GOT3 (cell line): ENCODE data around the gene ZNF586.
"Not testable (repeated sequence)": the region's sequence is repeated elsewhere in the genome, so short reads cannot be mapped to it uniquely, and the experiment has no call there.

Source experiments
- DNase-seq: peaks from one replicate; lab custom pipeline; 2025; ENCODE audit warnings: mixed read lengths; lab: John Stamatoyannopoulos, UW

The ZNF586 gene

DNA sequence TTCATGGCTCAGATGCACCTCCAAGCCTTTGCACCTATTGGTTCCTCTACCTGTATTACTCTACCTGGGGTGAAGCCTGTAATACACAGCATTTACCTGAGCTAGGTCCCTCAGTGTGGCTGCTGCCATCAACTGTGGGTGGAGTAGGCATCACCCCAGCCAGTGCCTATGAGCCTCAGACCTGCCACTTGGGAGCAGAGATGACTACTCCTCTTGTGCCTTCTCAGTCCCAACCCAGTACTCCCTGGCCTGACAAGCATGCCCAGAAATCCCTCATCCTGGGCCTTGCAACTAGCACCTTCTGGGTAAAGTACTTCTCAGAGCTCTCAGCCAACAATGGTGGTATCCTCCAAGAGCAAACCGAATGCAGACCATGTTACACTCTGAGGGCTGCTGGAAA, 27.1 kb downstream of the ZNF586 start:
- not testable (repeated sequence) for DNase-seq

DNA sequence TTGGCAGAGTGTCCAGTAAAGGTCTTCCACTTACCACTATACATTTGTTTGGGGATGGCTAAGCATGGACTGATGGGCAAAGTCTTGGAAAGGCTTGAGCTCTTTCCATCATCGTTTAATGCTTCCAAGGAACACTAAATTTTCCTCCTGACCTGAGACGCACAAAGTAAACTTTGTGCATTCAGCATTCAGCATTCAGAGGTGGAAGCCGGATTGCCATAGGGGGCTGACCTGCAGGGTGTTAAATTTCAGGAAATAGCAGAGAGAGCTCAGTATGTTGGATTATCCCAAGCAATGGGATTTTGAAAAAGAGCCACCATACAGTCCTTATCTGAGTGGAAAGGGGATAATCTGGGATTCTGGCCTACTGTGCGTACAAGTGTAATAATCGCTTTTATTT, 31.2 kb downstream of the ZNF586 start:
- DNase-seq = no peak

DNA sequence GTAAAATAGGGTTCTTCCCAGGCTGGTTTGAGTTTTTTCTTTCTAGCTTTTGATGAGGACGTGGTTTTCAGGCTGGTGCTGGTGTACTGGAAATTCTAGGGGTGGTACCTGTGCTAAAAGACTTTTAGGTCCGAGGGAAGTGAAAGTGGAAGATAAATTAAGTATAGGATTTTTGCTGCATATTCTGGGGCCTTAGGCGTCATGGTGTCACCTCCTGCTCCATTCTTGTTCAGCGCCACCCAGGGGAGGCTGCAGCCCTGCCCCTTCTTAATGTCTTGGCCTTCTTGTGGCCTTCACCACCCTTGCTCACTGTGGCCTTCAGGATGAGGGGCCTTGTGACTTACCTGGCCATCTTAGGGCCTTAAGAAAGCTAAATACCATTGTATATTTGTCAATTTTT, 32.8 kb downstream of the ZNF586 start:
- DNase-seq = no peak

DNA sequence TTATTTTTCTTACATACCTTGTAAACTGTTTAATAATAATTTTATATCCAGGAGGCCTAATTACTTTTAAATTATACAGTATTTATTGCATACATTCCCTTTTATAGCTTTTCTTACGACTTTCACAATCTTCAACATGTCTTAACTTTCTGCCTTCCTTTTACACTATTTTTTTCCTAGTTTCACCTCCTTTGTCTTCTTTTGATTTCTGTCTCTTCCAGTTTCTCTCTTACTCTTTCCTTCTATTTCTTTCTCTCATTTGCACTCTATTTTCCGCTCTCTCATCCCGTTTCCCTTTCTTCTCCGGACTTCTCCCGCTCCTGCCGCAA, 33.8 kb downstream of the ZNF586 start:
- DNase-seq = no peak

DNA sequence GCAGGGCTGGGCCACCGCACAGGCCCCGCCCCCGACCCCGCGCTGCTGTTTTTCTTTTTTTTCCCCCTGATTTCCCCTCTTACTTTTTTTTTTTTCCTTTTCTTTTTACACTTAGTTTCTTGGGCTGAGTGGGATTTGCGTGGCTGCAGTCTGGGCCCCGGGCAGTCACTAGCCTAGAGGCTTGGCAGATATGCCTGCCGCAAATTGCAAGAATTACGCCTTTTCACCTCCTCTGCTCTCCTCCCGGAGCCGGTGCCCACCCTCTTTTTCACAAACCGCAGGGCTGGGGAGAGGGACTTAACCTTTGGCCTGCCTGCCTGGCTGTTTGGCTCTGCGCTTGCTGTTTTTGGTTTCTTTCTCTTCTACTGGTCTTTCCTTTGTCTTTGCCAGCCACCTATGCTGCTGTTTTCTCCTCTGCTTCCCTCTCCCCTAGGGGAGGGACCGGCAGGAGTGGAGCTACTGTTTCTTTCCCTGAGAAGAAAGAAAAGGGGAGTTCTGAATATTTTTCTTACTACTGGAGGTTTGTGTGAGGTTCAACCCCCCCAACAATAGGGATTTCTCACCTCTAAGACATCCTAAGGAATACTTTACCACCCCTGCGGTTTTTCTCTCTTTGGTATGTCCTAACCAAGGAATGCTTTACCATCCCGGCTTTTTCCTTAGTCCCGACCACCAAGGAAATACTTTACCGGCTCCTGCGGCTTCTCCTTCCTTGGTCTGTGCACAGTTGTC, 34.3 kb downstream of the ZNF586 start:
- DNase-seq = no peak

DNA sequence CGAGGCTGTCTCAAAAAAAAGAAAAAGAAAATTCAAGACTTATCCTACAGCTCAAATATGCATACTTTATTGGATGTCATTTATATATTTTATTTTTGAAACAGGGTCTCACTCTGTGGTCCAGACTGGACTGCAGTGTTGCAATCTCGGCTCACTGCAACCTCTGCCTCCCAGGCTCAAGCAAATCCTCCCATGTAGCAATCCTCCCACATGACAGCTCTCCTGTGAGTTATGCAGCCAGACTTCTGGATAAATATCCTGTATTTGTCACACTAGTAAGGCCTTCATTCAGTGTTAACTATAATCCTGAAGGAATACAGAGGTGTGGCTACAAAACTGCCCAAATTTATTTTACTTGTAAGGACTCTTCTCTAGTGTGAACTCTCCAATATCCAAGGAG, 38.1 kb downstream of the ZNF586 start:
- DNase-seq = no peak

DNA sequence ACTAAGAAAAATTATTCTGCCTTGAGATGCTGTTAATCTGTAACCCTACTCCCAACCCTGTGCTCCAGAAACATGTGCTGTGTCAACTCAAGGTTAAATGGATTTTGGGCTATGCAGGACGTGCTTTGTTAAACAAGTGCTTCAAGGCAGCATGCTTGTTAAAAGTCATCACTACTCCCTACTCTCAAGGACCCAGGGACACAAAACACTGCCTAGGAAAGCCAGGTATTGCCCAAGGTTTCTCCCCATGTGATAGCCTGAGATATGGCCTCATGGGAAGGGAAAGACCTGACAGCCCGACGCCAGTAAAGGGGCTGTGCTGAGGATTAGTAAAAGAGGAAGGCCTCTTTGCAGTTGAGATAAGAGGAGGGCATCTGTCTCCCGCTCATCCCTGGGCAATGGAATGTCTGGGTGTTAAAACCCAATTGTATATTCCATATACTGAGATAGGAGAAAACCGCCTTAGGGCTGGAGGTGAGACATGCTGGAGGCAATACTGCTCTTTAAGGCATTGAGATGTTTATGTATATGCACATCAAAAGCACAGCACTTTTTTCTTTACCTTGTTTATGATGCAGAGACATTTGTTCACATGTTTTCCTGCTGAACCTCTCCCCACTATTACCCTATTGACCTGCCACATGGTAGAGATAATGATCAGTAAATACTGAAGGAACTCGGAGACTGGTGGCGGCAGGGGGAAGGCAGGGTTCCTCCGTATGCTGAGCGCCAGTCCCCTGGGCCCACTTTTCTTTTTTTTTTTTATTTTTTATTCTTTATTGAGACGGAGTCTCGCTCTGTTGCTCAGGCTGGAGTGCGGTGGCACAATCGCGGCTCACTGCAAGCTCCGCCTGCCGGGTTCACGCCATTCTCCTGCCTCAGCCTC, 41.2 kb downstream of the ZNF586 start:
- DNase-seq = not testable (repeated sequence)

DNA sequence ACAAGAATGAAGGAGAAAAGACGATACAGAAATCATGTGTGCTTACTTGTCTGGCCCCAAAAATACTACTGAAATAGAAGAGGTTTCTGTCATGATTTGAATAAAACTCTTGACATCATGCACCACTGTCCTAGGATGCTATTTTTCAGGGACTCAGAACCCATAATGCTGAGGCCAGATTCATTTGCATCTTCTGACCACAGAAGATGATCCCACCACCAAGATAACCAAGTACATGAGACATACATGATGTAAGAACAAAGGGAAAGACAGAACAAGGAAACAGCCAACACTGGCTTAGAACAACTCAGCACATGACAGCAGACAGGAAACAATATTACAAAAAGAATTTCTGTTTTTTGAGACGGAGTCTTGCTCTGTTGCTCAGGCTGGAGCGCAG, 42.8 kb downstream of the ZNF586 start:
- DNase-seq = no peak

DNA sequence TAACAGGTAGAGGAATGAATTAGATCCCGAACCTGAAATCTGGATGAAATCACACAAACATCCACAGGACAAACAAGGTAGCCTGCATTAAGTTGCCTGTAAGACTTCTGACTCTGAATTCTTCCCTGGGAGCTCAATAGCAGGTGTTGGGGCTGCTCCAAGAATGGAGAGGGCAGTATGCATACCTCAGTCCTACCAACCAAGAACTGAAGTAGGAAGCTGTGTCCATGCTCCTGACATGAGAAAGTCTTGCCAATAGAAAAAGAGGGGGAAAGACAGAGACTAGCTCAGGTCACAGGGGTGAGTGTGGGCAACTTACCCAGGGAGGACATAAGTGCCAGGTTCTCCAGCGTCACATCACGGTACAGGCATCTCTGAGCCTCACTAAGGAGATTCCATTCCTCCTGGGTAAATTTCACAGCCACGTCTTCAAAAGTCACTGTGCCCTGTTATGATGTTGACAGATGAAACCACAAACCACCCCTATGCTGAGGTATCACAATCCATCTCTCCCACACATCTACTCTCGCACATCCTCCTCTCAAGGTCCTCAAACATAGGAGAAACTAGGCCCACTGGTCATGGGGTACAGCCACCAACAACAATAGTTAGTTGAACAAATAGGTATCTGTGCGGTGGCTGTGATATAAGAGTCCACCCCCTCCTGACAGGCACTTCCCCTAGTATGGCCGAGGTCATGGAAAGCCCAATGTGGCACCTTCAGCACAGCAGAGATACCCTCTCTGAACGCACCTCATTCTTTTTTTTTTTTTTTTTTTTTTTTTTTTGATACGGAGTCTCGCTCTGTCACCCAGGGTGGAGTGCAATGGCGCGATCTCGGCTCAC, 43.7 kb downstream of the ZNF586 start:
- not testable (repeated sequence) for DNase-seq

DNA sequence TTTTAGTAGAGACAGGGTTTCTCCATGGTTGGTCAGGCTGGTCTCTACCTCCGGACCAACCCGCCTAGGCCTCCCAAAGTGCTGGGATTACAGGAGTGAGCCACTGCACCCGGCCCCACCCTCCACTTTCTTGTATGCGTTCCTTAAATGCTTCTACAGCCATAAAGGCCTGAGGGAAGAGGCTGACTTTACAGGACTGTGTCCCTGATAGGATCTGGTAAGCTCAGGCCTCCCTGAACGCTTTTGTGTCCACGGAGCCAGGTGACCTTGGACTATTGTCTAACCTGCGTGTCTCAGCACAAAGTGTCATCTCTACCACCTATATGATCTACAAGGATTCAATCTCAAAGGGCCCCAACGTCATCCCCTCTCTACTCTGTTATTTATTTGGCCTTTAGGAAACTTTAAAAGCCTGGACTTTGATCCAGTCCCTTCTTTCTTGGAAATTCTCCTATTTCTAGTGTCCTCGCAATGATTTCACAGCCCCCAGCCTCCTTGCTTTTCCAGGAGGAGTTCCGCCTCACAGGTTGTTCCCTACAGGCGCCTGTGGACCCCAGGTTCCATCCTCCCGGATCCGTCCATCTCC, 44.5 kb downstream of the ZNF586 start:
- no peak for DNase-seq

DNA sequence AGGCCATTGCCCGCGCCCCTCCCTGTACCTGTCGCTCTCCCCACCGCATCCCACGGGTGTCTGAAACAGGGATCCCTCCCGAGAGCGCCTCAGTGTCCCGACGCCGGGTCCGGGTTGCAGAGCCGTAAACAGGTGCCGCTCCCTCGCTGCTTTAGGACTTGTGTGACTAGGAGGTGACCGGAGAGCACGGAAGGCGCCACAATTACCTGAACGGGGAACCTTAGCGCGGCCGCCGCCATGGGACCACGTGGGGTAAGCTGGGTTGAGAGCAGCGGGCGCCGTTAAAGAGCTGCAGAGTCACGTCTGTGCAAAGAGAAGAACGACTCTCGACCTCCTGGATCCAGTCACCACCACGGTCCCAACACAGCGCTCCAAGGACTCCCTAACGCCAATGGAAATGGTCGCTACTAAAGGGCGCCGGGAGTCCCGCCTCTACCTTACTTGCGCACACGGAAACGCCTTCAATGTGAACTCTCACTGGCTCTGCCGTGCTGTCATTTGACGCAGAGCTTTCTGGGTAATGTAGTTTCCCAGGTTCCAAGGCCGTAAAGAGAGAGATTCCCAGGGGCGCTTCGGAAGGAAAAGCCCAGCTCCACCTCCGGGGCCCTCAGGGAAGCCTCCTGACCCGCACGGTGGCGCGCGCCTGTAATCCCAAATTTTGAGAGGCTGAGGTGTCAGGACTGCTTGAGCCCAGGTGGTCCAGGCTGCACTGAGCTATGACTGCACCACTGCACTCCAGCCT, 45.2 kb downstream of the ZNF586 start, which contains the start of gene ZNF552:
Gene ZNF552, minus strand, starts transcription at position 409 of the 742 bp plus-strand sequence. Its CDS starts 170 bp downstream, at position 239.
- peak; percentile 35 for DNase-seq

DNA sequence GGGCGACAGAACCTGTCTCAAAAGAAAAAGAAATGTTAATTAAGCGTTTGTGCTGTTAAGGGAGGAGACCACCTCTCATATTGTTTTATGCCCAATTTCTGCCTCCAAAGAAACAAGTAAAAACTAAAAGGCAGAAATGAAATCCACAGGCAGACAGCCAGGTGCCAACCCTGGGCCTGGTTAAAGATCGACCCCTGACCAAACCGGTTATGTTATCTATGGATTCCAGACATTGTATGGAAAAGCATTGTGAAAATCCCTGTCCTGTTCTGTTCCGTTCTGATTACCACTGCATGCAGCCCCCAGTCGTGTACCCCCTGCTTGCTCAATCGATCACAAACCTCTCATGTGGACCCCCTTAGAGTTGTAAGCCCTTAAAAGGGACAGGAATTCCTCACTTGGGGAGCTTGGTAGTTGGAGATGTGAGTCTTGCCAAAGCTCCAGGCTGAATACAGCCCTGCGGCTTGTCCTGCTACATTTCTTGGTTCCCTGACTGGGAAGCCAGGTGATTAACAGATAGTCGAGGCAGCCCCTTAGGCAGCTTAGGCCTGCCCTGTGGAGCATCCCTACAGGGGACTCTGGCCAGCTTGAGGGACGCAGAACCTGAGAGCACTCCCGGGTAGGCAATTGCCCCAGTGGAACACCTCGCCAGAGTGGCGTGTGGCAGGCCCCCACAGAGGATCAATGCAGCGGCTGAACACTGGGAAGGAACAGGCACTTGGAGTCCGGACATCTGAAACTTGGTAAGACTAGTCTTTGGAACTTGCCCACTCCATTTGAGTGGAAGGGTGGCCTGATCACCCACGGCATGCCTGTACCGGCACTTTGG, 46.0 kb downstream of the ZNF586 start:
- DNase-seq = no peak

DNA sequence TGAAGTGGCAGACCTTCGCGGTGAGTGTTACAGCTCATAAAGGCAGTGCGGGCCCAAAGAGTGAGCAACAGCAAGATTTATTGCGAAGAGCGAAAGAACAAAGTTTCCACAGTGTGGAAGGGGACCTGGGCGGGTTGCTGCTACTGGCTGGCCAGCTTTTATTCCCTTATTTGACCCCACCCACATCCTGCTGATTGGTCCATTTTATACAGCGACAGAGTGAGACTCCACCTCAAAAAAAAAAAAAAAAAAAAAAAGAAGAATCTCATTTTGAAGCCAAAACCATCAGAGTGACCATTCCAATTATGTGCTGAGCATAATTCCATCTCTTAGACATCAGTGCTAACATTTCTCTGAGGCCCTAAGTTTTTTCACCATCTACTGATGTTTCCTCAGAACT, 47.2 kb downstream of the ZNF586 start:
- no peak for DNase-seq

DNA sequence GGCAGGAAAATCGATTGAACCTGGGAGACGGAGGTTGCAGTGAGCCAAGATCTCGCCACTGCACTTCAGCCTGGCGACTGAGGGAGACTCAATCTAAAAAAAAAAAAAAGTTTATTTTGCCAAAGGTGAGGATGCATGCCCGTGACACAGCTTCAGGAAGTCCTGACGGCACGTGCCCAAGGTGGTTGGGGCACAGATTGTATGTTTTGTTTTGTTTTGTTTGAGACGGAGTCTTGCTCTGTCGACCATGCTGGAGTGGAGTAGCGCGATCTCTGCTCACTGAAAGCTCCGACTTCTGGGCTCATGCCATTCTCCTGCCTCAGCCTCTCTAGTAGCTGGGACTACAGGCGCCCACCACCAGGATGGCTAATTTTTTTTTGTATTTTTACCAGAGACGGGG, 48.5 kb downstream of the ZNF586 start:
- DNase-seq = no peak

DNA sequence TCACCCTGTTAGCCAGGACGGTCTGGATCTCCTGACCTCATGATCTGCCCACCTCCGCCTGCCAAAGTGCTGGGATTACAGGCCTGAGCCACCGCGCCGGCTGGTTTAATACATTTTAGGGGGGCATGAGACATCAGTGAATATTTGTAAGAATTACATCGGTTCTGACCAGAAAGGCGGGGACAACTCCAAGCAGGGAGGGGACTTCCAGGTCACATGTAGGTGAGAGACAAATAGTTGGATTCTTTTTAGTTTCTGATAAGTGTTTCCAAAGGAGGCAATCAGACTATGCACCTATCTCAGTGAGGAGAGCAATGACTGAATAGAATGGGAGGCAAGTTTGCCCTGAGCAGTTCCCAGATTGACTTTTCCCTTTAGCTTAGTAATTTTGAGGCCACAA, 48.9 kb downstream of the ZNF586 start:
- no peak for DNase-seq

DNA sequence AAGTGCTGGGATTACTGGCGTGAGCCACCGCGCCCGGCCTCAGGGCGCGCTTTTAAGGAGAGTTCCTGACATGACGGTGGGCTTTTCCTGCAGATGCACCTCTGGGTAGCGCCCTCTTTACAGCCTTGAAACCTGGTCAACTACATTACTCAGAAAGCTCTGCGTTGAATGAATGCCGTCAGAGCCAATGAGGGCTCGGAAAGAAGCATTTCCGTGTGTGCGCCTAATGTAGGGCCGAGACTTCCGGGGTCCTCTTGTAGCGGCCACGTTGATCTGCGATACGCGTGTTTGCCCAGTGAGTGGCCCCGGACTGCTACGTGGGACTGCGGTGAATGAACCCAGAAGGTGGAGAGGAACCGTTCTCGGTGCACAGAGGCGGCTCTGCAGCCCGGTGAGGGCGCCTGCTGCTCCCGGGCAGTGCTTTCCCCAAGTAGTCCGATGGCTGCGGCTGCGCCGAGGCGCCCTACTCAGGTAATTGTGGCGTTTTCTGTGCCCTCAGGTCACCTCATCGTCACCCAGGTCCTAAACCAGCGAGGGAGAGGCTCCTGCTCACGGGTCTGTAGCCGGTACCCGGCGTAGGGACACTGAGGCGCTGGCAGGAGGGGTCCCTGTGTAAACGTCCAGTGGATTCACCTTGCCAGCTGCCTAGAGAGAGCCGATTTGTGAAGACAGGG, 50.1 kb downstream of the ZNF586 start:
- no peak for DNase-seq

DNA sequence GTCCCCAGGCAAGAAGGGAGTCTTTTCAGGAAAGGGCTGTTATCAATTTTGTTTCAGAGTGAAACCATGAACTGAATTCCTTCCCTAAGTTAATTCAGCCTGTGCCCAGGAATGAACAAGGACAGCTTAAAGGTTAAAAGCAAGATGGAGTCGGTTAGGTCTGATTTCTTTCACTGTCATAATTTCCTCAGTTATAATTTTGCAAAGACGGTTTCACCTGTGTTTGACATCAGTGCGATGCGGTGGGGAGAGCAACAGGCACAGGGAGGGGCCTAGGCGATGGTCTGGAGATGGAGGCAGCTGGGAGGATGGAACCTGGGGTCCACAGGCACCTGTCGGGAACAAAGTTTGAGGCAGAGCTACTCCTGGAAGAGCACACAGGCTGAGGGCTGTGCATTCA, 51.1 kb downstream of the ZNF586 start:
- DNase-seq = no peak

DNA sequence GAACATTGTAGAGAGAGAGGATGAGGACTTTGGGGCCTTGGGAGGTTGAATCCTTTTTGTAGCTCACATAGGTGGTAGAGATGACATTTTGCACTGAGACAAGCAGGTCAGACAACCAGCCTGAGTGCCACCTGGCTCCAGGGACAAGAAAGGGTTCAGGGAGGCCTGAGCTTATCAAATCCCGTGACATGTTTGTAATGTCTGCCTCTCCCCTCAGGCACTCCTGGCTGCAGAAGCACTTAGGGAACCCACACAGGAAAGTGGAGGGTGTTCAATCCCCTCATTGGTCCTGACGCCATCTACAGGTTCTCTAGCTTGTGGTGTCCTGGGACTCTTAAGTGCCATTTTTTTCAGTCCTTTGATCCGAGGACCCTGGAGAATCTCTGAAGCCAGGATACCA, 51.6 kb downstream of the ZNF586 start:
- not testable (repeated sequence) for DNase-seq

DNA sequence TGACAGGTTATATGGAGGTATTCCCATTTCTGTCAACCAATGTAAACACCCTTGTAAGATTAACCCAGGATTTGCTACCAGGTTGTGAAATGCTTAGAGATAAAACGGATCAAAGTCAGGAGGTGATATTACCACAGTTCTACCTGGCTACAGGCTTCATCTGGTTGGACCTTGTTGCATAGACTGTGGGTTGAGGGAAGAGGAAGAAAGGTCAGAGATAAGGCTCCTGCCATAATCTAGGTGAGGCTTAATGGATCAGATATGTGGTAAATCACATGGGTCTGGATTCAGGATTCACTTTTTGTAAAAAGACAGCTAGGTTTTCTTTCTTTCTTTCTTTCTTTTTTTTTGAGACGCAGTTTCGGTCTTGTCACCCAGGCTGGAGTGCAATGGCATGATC, 52.0 kb downstream of the ZNF586 start:
- not testable (repeated sequence) for DNase-seq

DNA sequence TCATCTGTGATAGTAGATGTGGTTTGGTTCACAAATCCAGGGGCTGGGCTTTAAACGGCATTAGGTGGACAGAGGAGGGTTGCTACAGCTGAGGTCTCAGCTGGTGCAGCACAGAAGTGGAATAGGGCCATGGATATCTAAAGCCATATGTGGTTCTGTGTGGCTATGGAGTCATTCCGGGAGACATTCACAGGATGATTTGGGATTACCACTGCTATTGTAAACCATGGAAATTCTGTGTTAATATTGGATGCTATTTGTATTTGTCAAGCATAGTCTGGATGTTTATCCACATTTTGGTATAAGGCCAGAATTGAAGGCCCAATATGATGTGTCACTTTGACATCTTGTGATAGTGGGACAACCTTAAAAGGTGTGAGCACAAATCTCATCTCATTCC, 53.7 kb downstream of the ZNF586 start:
- DNase-seq = not testable (repeated sequence)
